Mesendoderm (in vitro differentiated cells): ENCODE results near the gene ZFYVE16.

Experiments
- DNase-seq: peaks from one replicate; pipeline ENCODE4 v3.0.0; 2013
- H2AK5ac ChIP-seq: 2 replicates; pipeline ENCODE4 v1.6.1; 2013; ENCODE audit warnings: low read length, inconsistent platforms
- H2BK120ac ChIP-seq: 2 replicates; pipeline ENCODE4 v1.6.1; 2013; ENCODE audit warnings: low read depth, mild to moderate bottlenecking, low read length, moderate library complexity, mixed read lengths
- H2BK15ac ChIP-seq: replicated peaks from 2 replicates; pipeline ENCODE4 v1.6.1; 2013; ENCODE audit warnings: low read depth, mild to moderate bottlenecking, moderate library complexity
- H2BK5ac ChIP-seq: 2 replicates; pipeline ENCODE4 v1.6.1; 2013; ENCODE audit warnings: low read length, inconsistent platforms
- H3K18ac ChIP-seq: 2 replicates; pipeline ENCODE4 v1.6.1; 2013; ENCODE audit warnings: mild to moderate bottlenecking, low read length, mixed read lengths
- H3K23ac ChIP-seq: one replicate; pipeline ENCODE4 v1.6.1; 2013; ENCODE audit warnings: low read length
- H3K27ac ChIP-seq: 2 replicates; pipeline ENCODE4 v1.5.1; 2013; ENCODE audit warnings: low read depth, mild to moderate bottlenecking, inconsistent platforms, low read length, moderate library complexity
- H3K27me3 ChIP-seq: 2 replicates; pipeline ENCODE4 v1.6.1; 2013; ENCODE audit warnings: low read length, control low read depth, mild to moderate bottlenecking, inconsistent platforms; ENCODE audit not compliant: insufficient read depth, poor library complexity
- H3K36me3 ChIP-seq: 2 replicates; pipeline ENCODE4 v1.6.1; 2013; ENCODE audit warnings: low read length, inconsistent platforms; ENCODE audit not compliant: control insufficient read depth, insufficient read depth
- H3K4ac ChIP-seq: one replicate; pipeline ENCODE4 v1.6.1; 2013; ENCODE audit warnings: low read depth, mild to moderate bottlenecking, low read length, moderate library complexity
- H3K4me1 ChIP-seq: 2 replicates; pipeline ENCODE4 v1.6.1; 2013; ENCODE audit warnings: low read depth, low read length, inconsistent platforms; ENCODE audit not compliant: control insufficient read depth
- H3K4me2 ChIP-seq: 2 replicates; pipeline ENCODE4 v1.6.1; 2013; ENCODE audit warnings: low read length
- H3K4me3 ChIP-seq: 2 replicates; pipeline ENCODE4 v1.5.1; 2013; ENCODE audit warnings: mild to moderate bottlenecking, low read length
- H3K56ac ChIP-seq: one replicate; pipeline ENCODE4 v1.6.1; 2013; ENCODE audit warnings: low read length
- H3K79me1 ChIP-seq: 2 replicates; pipeline ENCODE4 v1.6.1; 2013; ENCODE audit warnings: low read length, inconsistent platforms
- H3K79me2 ChIP-seq: 2 replicates; pipeline ENCODE4 v1.6.1; 2013; ENCODE audit warnings: mild to moderate bottlenecking, low read length; ENCODE audit not compliant: control insufficient read depth, insufficient read depth
- H3K9ac ChIP-seq: 2 replicates; pipeline ENCODE4 v1.6.1; 2013; ENCODE audit warnings: low read length, inconsistent platforms
- H4K5ac ChIP-seq: one replicate; pipeline ENCODE4 v1.6.1; 2013; ENCODE audit warnings: low read length
- H4K8ac ChIP-seq: one replicate; pipeline ENCODE4 v1.6.1; 2013; ENCODE audit warnings: low read depth, mild to moderate bottlenecking, control low read depth, low read length, moderate library complexity
- WGBS: extraction: QIAGEN DNeasy Blood & Tissue Kit; methylation state at CpG from one replicate; pipeline ENCODE4 v1.1.7; 2013; ENCODE audit warnings: low lambda C conversion rate, missing lambda C conversion rate; ENCODE audit not compliant: insufficient coverage; ENCODE audit errors: extremely low coverage; 5-methylcytosine and 5-hydroxymethylcytosine counted together

The ZFYVE16 gene

GRCh38 chr5:80483636-80484232, 75.9 kb downstream of the ZFYVE16 start:
- Histone ChIP-seq H3K27ac (no peak overlapping the region), H3K4ac (no peak overlapping the region), H2BK5ac (no peak overlapping the region), H3K23ac (no peak overlapping the region), H3K4me1 (no peaks in the 10 kb centered on the region), H4K5ac (no peak overlapping the region), H3K79me1 (no peaks in the 10 kb centered on the region), H3K4me2 (no peak overlapping the region), H3K36me3 (no peaks in the 10 kb centered on the region), H3K56ac (no peak overlapping the region), H2BK120ac (no peak overlapping the region), H3K4me3 (no peak overlapping the region), H2BK15ac (no peak overlapping the region), H4K8ac (no peak overlapping the region), H2AK5ac (no peak overlapping the region), H3K27me3 (no peaks in the 10 kb centered on the region), H3K18ac (no peak overlapping the region), H3K9ac (no peak overlapping the region), H3K79me2 (no peaks in the 10 kb centered on the region)
- WGBS: no CpG with 5 or more reads among the region's 3 CpGs
- DNase-seq: no peak

DNA sequence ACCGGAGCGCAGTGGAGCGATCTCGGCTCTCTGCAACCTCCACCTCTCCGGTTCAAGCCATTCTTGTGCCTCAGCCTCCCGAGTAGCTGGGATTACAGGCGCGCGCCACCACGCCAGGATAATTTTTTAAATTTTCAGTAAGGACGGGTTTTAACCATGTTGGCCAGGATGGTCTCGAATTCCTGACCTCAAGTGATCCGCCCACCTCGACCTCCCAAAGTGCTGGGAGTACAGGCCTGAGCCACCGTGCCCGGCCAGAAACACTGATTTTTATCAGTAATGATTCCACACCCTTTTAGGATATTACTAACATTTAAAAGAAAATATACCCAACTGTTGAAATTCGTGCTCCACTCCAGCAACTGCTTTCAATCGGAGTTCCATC, 79.6 kb downstream of the ZFYVE16 start:
- H4K5ac ChIP-seq: no peak overlapping the region
- no peak overlapping the region for H3K27ac ChIP-seq
- H3K23ac ChIP-seq: no peak overlapping the region
- H3K36me3 ChIP-seq: no peaks in the 10 kb centered on the region
- peak overlapping the region; percentile 34 for H3K4me2 ChIP-seq
- H4K8ac ChIP-seq: no peak overlapping the region
- H3K79me2 ChIP-seq: no peaks in the 10 kb centered on the region
- no peaks in the 10 kb centered on the region for H3K4me1 ChIP-seq
- no peak overlapping the region for H2BK5ac ChIP-seq
- DNase-seq: no peak
- H3K4ac ChIP-seq: no peak overlapping the region
- no CpG with 5 or more reads among the region's 18 CpGs for WGBS
- no peak overlapping the region for H3K18ac ChIP-seq
- peak overlapping the region; percentile 86 for H3K56ac ChIP-seq
- H3K79me1 ChIP-seq: no peaks in the 10 kb centered on the region
- H2AK5ac ChIP-seq: no peak overlapping the region
- H2BK15ac ChIP-seq: no peak overlapping the region
- no peaks in the 10 kb centered on the region for H3K27me3 ChIP-seq
- no peak overlapping the region for H3K4me3 ChIP-seq
- H3K9ac ChIP-seq: peak overlapping the region; percentile 48
- H2BK120ac ChIP-seq: no peak overlapping the region

- Histone ChIP-seq H3K4me2 (peak within 1 kb of the TSS; percentile 71), H3K4me3 (peak within 1 kb of the TSS; percentile 61), H3K27me3 (no peaks in the 10 kb centered on the region), H4K5ac (no peak within 1 kb of the TSS), H4K8ac (no peak within 1 kb of the TSS), H3K79me2 (no peaks in the 10 kb centered on the region), H3K18ac (no peak within 1 kb of the TSS), H2BK15ac (no peak within 1 kb of the TSS), H2BK5ac (no peak within 1 kb of the TSS), H3K56ac (peak within 1 kb of the TSS; percentile 90), H2AK5ac (no peak within 1 kb of the TSS), H2BK120ac (no peak within 1 kb of the TSS), H3K27ac (peak within 1 kb of the TSS; percentile 47), H3K36me3 (no peaks in the 10 kb centered on the region), H3K23ac (no peak within 1 kb of the TSS), H3K9ac (peak within 1 kb of the TSS; percentile 77), H3K79me1 (no peaks in the 10 kb centered on the region), H3K4me1 (no peaks in the 10 kb centered on the region), H3K4ac (no peak within 1 kb of the TSS)
- peak; percentile 98 for DNase-seq
- WGBS: no CpG with 5 or more reads among the region's 85 CpGs
Observed at GRCh38 chr5:80487829-80488721, 80.2 kb downstream of the ZFYVE16 start, which contains the start of gene FAM151B. FAM151B (plus strand) TSS chr5:80488100; CDS start chr5:80488124, 24 bp downstream.

DNA sequence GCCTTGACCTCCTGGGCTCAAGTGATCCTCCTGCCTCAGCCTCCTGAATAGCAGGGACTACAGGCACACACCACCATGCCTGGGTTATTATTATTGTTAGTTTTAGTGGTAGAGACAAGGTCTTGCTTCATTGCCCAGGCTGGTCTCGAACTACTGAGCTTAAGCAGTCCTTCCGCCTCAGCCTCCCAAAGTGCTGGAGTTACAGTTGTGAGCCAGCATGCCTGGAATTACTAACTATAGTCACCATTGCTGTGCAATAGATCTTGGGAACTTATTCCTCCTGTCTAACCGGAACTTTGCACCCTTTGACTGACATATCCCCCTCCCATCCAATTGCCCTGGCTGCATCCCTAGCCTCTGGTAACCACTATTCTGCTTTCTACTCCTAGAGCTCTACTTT, 83.4 kb downstream of the ZFYVE16 start:
- Histone ChIP-seq H3K27me3 (no peaks in the 10 kb centered on the region), H3K9ac (no peak overlapping the region), H3K36me3 (no peaks in the 10 kb centered on the region), H2BK5ac (no peak overlapping the region), H2BK120ac (no peak overlapping the region), H3K79me1 (no peaks in the 10 kb centered on the region), H3K4ac (no peak overlapping the region), H3K4me1 (no peaks in the 10 kb centered on the region), H3K4me2 (no peak overlapping the region), H4K8ac (no peak overlapping the region), H2BK15ac (no peak overlapping the region), H3K4me3 (no peak overlapping the region), H2AK5ac (no peak overlapping the region), H3K79me2 (no peaks in the 10 kb centered on the region), H3K18ac (no peak overlapping the region), H3K23ac (no peak overlapping the region), H3K56ac (no peak overlapping the region), H4K5ac (no peak overlapping the region), H3K27ac (no peak overlapping the region)
- DNase-seq: no peak
- WGBS: no CpG with 5 or more reads among the region's 3 CpGs

- no peak overlapping the region for H3K4me2 ChIP-seq
- H3K79me2 ChIP-seq: no peaks in the 10 kb centered on the region
- no peak overlapping the region for H2BK15ac ChIP-seq
- H3K4me3 ChIP-seq: no peak overlapping the region
- H3K36me3 ChIP-seq: no peaks in the 10 kb centered on the region
- no peaks in the 10 kb centered on the region for H3K27me3 ChIP-seq
- H3K23ac ChIP-seq: no peak overlapping the region
- no peaks in the 10 kb centered on the region for H3K4me1 ChIP-seq
- H4K8ac ChIP-seq: no peak overlapping the region
- DNase-seq: no peak
- WGBS: no CpG with 5 or more reads among the region's 3 CpGs
- H2AK5ac ChIP-seq: no peak overlapping the region
- H3K4ac ChIP-seq: no peak overlapping the region
- no peaks in the 10 kb centered on the region for H3K79me1 ChIP-seq
- H4K5ac ChIP-seq: no peak overlapping the region
- no peak overlapping the region for H2BK120ac ChIP-seq
- no peak overlapping the region for H3K56ac ChIP-seq
- H3K27ac ChIP-seq: no peak overlapping the region
- H3K18ac ChIP-seq: no peak overlapping the region
- H3K9ac ChIP-seq: no peak overlapping the region
- H2BK5ac ChIP-seq: no peak overlapping the region
Observed at GRCh38 chr5:80492741-80493140, 84.9 kb downstream of the ZFYVE16 start.
